Neural cell (in vitro differentiated cells): ENCODE measurements around the gene OTX2.

Source experiments
- CTCF ChIP-seq: fragments of 450-650 bp; IDR thresholded peaks from 2 replicates; pipeline ENCODE4 v1.5.1; 2014; ENCODE audit warnings: antibody characterized with exemption, mild to moderate bottlenecking, moderate library complexity; ENCODE audit not compliant: poor library complexity, severe bottlenecking
- EP300 ChIP-seq: fragments of 450-650 bp; conservative IDR thresholded peaks from 2 replicates; pipeline ENCODE4 v1.6.1; 2014; ENCODE audit warnings: antibody characterized with exemption, mild to moderate bottlenecking, moderate library complexity; ENCODE audit not compliant: poor library complexity, severe bottlenecking
- EZH2 ChIP-seq: fragments of 200-600, 300-800 bp; shearing (Covaris generic), sonication (generic); IDR thresholded peaks from 2 replicates; pipeline ENCODE4 v1.6.1; 2014; ENCODE audit warnings: antibody characterized with exemption, low read length, borderline replicate concordance, mild to moderate bottlenecking; ENCODE audit not compliant: insufficient read depth, poor library complexity, severe bottlenecking
- MXI1 ChIP-seq: fragments of 450-650 bp; conservative IDR thresholded peaks from 2 replicates; pipeline ENCODE4 v1.6.1; 2014; ENCODE audit warnings: antibody characterized with exemption, mild to moderate bottlenecking; ENCODE audit not compliant: poor library complexity, severe bottlenecking
- REST ChIP-seq: IDR thresholded peaks from 2 replicates; pipeline ENCODE4 v1.6.1; 2012; ENCODE audit warnings: borderline replicate concordance
- TAF1 ChIP-seq: IDR thresholded peaks from 2 replicates; pipeline ENCODE4 v1.6.1; 2012; ENCODE audit warnings: low read depth

GRCh38 chr14:56808110-56808382, 2.2 kb downstream of the OTX2 start:
- TF ChIP-seq CTCF (no peak), EP300 (no peak), EZH2 (no peak), REST (no peak), TAF1 (no peak), MXI1 (no peak)
